Loucy (cell line): ENCODE results near the gene GPR146.
"Not testable (repeated sequence)": the region's sequence is repeated elsewhere in the genome, so short reads cannot be mapped to it uniquely, and the experiment has no call there.

Experiments used
- EZH2phosphoT487 ChIP-seq: fragments of 200-600 bp; IDR thresholded peaks from 2 replicates; pipeline ENCODE4 v1.6.1; 2018; ENCODE audit warnings: antibody characterized with exemption, mild to moderate bottlenecking, moderate library complexity, borderline replicate concordance
- TF ChIP-seq, protein P1 (sequence below): fragments of 200-600 bp; sonication (generic); conservative IDR thresholded peaks from 2 replicates; pipeline ENCODE4 v1.5.1; 2014; ENCODE audit warnings: mild to moderate bottlenecking, antibody characterized with exemption, low read length

DNA sequence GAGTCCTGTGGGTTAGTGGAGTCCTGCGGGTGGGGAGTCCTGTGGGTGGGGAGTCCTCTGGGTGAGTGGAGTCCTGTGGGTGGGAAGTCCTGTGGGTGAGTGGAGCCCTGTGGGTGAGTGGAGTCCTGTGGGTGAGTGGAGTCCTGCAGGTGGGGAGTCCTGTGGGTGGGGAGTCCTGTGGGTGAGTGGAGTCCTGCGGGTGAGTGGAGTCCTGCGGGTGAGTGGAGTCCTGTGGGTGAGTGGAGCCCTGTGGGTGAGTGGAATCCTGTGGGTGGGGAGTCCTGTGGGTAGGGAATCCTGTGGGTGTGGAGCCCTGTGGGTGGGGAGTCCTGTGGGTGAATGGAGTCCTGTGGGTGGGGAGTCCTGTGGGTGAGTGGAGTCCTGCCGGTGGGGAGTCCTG is 42.3 kb upstream of the GPR146 start:
- TF ChIP-seq, protein P1, sequence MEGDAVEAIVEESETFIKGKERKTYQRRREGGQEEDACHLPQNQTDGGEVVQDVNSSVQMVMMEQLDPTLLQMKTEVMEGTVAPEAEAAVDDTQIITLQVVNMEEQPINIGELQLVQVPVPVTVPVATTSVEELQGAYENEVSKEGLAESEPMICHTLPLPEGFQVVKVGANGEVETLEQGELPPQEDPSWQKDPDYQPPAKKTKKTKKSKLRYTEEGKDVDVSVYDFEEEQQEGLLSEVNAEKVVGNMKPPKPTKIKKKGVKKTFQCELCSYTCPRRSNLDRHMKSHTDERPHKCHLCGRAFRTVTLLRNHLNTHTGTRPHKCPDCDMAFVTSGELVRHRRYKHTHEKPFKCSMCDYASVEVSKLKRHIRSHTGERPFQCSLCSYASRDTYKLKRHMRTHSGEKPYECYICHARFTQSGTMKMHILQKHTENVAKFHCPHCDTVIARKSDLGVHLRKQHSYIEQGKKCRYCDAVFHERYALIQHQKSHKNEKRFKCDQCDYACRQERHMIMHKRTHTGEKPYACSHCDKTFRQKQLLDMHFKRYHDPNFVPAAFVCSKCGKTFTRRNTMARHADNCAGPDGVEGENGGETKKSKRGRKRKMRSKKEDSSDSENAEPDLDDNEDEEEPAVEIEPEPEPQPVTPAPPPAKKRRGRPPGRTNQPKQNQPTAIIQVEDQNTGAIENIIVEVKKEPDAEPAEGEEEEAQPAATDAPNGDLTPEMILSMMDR, result not testable (repeated sequence)
- not testable (repeated sequence) for TF ChIP-seq EZH2phosphoT487
